ELR (cell line): ENCODE results near the gene ADAMTSL3.
A peak's percentile ranks its signal among the peaks of the same experiment; 100 is the strongest.
"Not testable (repeated sequence)": the region's sequence is repeated elsewhere in the genome, so short reads cannot be mapped to it uniquely, and the experiment has no call there.

Experiments used
- DNase-seq: peaks from one replicate; pipeline ENCODE4 v3.0.0-alpha.2; 2015; ENCODE audit warnings: low read depth

ADAMTSL3 gene

DNA sequence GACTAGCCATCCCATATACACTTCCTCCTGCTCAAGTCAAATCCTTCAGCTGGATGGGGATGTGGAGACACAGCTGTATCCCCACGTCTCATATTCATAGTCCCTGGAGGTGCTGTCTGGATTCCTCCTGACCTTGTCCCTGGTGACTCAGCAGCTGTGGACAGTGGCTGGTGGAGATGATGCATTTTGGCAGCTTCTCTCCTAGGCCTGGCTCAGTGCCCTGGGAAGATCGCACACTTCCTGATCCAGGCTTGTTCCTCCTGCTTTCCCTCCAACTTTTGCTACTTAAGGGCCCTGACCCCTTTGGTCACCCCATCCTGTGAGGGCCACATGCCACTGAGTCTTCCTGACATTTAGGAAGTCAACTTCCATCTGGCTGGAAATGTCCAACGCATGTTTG, 44.4 kb downstream of the ADAMTSL3 start:
- peak; percentile 28 for DNase-seq

DNA sequence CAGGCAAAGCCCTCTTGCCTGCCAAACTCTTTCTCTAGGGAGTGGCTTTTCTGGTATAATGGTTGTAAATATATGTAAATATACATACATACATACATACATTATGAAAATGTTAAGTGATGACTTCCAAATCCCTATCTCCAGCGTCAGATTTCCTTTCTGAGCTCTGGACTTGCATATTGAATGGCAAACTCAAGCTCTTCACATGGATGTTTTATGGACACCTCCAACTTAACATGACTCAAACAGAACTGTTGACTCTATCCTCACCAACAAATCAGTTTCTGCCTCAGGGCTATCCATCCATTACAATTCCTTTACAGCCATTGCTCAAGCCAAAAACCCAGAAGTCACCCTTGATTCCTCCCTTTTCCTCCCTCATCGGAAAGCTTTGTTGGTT, 45.1 kb downstream of the ADAMTSL3 start:
- no peak for DNase-seq

DNA sequence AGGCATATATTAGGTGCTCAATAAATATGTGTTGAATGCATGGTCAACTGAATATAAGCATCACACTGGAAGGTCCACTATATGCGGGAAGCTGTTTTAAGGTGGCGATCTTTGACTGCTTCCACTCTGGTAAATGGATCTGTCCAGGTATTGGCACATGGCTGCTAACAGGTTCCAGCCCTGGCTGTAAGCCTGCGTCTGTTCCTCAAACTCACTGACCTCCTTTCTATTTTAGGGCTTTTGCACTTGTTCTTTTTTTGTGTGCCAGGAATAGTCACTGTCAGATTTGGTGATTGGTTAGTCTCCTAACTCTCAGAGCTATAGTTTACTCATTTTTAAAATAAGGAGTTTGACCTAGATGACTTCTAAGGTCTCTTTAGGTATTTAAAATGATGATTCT, 46.2 kb downstream of the ADAMTSL3 start:
- no peak for DNase-seq

DNA sequence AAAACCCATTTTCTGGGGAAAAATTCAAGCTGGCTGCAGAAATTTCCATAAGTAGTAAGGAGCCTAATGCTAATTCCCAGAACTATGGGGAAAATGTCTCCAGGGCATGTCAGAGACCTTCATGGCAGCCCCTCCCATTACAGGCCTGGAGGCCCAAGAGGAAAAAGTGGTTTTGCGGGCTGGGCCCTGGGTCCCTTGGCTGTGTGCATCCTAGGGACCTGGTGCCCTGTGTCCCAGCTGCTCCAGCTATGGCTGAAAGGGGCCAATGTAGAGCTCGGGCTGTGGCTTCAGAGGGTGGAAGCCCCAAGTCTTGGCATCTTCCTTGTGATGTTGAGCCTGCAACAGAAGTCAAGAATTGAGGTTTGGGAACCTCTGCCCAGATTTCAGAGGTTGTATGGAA, 48.4 kb downstream of the ADAMTSL3 start:
- not testable (repeated sequence) for DNase-seq

DNA sequence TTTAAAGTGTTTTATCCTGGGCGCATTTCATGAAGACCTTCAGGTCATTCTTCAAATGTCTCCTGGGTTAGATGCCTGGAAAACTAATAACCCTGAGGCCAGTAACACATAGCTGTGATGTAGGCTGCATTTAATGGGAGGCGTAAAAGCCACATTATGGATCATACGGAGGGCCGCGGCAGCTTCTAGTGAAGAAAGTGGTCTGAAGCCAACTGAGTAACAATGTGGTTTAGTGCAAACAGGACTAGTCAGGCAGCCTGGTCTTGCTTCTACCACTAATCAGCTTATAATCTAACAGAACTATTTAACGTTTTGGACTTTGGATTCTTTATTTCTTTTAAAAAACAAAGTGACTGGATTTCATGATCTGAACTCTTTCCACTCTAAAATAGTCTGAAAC, 54.4 kb downstream of the ADAMTSL3 start:
- DNase-seq: no peak

DNA sequence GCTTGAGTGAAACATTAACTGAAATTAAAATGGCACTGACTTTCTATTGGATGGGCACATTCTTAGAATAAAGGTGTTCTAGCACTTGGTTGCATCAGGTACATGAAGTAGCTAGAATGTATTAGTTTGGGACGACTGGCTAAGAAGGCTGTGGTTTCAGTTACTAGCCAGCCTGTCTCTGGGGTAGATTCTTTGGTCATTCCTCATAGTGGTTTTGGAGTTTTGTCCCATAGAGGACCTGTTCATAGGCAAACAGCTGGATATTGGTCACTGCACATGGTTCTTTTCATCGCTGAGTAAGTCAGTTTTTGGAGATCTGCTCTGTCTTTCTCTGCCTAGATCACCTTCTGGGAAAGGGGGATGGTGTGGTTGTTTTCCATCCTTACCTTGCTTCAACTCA, 55.3 kb downstream of the ADAMTSL3 start:
- peak; percentile 13 for DNase-seq

DNA sequence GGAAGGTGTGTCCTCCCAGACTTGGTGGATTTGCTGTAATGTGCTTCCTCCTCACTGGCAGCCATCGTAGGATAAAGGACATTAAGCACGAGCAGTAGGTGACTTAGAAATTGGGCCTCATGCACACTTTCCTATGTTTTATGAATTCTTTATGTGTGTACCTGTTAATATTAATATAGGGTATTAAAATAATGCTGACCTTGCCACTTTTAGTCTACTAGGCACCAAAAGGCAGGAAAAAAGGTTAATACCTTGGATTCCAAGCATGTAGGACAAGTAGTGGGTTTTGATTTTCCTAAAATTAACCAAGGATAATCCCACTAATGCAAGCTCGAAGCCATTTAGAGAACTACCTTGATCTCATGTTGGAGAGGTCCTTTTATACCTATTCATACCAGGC, 55.9 kb downstream of the ADAMTSL3 start:
- DNase-seq: no peak

DNA sequence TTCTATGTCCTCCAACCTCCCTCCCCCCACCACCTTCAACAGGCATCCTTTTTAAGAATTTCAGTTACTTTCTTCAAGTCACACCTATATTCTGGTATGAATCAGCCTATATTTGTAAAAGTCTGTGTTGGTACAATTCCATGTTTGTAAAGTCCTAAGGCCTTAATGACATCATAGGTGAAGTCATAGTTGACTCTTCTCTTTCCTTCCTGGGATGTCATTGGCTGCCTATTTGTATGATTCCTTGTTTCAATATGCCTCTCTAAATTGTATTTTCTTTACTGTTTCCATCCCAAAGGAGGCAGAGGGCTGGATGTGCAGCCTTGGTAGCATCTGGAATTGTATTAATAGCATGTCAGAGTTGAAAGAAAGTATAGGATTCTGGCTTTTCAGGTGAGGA, 56.5 kb downstream of the ADAMTSL3 start:
- DNase-seq: no peak

DNA sequence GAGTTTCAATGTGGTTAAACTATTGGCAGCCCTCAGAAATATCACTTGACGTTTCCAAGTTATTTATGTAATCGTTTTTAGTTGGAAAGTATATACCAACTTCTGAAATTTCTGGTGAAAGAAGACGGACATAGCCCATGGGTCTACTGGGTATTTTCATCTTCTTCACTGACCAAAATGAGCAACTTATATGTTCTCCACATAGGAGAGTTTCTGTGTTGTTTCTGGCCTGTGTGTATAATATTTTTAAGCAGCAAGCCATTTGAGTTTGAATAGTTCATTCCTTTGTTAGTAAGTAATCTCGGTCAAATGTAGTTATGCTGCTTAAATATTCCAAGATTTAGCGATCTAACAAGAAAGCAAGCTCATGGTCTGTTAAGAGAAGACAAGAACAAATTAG, 57.3 kb downstream of the ADAMTSL3 start:
- no peak for DNase-seq

DNA sequence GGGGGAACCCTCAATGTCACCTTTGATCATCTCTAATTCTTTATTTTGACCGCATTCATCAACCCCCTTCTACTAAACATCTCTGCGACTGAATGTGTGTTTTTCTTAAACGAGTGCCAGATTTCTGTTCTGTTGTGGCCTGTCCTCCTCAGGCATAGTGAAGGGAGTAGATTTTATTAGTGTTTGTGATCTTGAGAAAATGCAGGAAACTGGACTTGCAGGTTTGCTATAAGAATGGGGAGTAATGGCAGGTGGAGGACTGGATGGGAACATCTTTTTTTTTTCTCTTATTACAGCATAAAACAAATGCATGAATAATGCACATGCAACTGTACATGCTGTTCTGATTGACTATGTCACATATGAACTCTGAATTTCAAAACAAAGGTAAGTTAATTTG, 59.3 kb downstream of the ADAMTSL3 start:
- no peak for DNase-seq

DNA sequence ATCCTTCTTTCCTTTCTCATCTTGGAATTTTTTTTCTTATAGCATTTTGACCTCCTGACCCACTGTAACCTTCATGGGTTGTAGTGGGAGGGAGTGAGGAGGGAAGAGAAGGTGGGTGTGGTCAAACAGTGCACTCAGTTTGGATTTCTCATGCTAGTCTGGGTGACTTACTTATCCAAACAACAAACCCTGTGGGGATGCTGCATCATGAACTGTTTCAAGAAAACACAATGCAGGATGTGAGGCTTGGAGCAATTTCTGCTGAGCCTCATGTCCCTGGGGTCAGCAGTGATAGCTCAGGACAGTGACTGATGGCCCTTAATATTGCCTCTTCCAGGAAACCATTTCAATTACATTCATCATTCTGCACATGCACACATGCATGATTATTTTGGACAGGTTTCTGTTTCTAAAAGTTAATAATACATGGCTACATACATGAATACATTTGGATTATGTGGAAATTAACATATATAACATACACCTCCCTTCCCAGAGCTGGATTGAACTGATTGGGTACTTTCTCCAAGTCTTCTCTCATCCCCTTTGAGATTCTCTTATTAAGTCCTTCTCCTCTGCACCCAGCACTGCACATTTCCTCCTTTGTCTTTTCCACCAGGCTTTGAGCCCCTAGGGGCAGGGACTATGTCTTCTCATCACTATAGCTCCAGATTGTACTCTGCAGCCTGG, 61.2 kb downstream of the ADAMTSL3 start:
- DNase-seq: no peak

DNA sequence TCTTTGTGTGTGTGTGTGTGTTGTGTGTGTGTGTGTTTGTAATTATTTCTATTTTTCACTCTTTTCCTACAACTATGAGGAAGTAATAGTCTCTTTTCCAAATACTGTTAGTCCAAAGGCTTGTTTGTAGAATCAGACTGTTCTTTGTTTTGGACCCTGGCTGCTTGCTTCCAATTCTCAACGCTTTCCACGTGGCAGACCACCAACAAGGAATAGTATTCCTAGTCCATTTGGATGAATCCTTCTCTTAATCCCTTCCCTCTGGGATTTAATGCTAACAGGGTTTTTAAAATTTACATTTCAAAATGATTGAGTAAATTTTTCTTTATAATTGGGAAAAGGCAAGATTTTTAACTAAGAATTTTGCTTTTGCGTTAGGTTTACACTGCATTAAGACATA, 62.7 kb downstream of the ADAMTSL3 start:
- DNase-seq: no peak

DNA sequence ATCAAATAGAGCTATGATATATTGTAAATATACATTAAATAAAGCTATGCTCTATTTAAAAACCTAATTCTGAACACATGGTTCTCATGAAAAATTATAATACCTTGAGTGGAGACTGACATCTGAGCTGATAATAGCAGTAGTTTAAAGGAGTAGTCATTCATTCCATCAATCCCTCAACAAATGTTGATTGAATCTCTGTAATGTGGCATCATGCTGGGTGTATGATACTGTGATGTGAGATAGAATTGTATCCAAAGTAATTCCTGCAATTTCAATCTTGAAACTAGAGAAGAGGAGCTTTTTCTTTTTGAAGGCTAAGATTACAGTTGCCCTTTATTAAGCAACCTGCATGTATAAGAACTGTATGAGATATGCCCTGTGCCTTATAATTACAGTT, 63.1 kb downstream of the ADAMTSL3 start:
- DNase-seq: no peak

DNA sequence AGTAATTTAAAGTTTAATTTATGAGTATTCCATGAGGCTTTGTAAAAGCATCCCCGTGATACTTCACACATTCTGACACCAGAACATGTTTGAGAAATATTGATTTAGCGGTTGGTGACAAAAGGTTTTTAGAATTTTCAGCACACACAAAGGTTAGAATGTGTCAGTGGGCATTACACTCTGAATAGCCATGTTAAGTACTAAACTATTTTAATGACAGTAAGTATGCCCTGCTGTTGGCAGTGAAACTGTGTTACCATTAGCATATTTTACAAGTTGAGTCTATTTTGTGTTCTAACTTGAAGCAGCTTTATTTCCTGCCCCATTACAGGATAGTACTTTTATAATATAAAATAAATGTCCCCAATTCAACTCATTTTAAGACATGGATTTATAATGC, 66.5 kb downstream of the ADAMTSL3 start:
- no peak for DNase-seq

DNA sequence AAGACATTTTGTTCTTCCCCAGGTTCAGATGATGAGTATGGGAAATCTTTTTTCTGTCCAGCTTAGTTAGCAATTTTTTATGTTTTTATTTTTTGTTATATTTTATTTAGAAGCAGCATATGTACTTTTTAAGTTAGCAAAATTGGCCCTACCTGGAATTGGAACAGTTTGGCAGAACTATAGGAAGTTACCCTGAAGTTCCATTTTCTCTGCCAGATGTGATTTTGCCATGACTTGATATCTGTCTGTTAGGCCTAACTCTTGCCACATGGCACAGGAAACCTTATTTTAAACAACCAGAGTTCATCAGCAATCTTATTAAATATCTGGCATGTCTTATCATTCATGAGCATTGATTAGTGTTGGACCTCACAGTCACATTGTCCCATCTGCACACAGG, 67.1 kb downstream of the ADAMTSL3 start:
- DNase-seq: no peak

DNA sequence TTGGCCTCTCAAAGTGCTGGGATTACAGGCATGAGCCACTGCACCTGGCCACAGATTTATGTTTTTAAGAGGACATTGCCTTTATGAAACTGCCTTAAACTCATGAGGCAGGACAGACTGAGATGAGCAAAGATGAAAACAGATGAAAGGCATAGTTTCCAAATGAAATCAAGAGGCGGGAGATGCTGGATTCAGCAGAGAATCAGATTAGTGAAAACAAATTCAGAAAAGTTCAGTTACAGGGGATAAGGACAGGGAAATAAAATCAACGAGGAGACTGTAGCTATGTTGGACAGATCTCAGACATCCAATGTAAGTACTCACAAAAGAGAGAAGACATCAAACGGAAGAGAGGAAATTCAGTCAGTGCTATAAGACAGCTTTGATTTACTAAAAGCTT, 68.1 kb downstream of the ADAMTSL3 start:
- DNase-seq: no peak

DNA sequence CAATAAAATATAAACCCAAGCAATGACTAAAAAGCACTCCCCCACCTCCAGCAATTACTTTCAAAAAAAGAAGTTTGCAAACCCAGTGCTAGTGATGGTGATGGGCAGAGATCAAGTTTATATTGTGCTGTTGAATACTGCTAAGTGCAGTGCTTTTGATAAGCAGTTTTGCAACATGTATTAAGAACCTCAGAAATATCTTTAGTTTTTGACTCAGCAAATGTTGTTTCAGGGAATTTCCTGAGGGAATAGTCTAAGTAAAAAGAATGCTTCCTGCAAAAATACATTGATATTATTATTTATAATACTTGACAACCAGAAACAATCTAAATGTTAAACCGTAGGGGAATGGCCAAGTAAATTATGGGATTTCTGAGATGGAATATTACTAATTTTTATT, 69.3 kb downstream of the ADAMTSL3 start:
- no peak for DNase-seq

DNA sequence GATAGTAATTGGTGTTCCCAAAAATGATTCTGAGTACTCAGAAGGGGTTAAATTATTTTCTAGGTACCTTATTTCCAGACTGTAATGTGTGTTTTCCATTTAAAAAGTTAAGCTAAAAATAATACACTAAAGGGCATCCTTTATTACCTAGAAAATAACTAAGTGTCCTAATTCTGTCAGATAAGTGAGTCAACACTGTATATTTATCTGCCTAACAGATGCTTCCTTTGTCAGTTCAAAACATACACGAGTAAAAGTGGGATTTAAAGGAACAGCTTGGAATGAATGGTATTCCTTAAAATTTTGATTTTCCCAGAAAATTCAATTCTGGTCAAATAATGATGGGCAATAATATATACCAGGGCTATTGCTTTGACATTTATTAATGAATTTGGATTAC, 78.3 kb downstream of the ADAMTSL3 start:
- DNase-seq: no peak

DNA sequence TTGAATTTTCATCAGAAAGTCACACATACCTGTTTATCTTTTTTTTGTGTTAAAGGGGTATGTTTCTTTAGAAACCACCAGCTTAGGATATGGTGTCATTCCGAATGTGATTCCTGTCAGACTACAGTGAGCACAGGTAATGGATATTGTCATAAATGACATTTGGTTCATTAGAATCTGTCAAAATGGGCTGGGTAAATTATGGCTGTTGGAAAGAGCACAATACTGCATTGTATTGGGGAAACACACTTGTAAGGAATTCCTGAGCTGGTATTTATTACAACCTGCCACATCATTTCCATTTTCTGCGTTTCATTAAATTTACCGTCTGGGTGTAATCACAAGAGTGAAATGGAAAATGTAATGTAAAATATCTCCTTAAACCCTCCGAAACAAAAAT, 78.8 kb downstream of the ADAMTSL3 start:
- DNase-seq: no peak

DNA sequence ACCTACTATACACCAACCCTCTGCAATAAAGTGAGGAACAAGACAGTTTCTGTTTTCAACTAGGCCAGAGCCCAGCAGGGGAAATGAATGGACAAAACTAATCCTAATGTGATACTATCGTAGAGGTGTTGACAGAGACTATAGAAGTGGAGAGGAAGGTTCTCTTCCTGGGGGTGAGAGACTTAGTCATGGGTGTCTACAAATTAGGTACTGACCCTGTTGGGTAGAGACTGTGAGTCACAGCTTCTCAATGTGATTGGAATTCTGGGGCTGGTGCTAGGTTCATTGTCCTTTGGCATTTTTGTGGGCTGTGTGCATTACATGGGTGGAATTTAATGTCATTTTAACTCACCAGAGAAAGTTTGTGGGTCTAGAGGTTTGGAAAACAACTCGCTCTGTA, 79.3 kb downstream of the ADAMTSL3 start:
- peak; percentile 13 for DNase-seq

DNA sequence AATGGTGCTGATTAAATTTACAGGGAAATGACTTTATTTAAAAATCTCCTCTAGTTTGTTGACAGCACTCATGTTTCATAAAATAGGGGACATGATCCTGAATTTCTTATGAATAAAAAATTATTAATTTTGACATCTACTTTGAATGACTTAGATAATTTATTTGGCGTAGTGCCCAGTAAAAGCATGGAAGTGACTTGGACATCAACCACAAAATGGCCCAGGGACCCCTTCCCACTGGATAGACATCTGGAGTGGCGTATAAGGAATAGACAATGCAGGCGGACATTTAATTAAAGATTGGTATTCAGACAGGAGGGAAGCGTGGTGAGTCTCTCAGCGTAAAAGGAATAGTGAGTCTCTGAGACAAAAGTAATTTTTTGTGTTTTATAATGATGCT, 79.8 kb downstream of the ADAMTSL3 start:
- DNase-seq: no peak

DNA sequence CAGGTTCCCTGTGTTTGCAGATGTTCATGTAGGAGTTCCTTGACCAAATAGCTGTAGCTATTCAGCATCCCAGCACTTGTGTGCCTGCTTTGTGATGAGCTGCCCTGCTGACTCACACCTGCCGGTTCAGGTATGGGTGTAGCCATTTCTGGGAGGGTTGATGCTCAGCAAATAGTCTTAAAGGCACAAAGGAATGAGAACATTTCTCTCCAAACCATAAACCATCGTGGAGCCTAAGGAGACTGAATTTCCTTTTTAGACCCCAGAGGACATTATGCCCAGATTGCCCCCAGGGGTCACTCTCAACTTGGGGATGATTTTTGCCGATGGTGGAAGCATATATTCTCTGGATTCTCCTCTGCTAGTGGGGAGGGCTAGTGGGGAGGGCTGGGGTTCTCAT, 80.6 kb downstream of the ADAMTSL3 start:
- DNase-seq: peak; percentile 18

DNA sequence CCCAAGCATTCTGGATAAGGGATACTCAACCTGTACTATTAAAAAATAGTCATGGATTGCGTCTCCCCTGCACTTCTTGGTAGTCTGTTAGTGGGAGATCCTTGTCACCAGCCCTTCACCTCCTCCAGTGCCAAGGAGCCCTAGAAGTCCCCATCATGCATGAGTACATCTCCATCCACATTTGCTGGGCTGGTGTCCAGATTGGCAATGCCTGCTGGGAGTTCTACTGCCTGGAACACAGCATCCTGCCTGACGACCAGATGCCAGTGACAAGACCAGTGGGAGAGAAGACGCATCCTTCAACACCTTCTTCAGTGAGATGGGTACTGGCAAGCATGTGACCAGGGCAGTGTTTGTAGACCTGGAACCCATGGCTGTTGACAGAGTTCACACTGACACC, 85.7 kb downstream of the ADAMTSL3 start:
- DNase-seq: no peak

DNA sequence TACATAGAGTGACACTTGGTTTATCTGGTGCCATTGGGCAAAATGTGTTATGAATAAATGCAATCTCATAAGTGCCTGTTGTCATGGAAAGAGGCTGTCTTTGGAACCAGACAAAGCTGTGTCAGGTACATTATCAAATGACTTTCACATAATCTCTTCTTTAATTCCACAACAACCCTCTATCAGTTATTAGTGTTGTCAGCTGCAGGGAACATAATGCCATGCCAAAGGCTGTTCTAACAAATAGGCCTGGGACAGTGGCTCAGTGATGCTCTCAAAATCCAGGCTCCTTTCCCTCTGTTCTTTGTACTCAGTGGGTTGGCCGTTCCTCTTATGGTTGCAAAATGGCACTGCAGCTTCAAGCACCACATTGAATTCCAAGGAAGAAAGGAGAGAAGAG, 91.8 kb downstream of the ADAMTSL3 start:
- DNase-seq: no peak

DNA sequence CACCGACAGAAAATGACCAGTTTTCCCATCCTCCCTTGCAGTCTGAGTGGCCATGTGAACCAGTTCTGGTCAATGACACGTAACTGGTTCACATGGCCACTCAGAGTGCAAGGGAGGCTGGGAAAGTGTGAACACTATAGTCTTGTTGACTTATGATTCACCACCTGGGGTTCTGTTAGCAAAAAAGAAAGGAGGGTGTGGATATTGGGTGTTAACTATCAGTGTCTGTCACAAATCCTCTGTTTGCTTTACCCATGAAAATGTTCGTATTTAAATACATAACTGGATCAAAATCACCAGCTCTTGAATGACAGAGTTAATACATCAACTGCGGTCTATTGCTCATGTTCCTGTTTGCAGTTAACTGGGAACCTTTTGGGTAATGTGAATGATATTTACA, 92.3 kb downstream of the ADAMTSL3 start:
- no peak for DNase-seq
